Liver (tissue), 3 donors: ENCODE data around the gene NNT.
"Not testable (repeated sequence)": the region's sequence is repeated elsewhere in the genome, so short reads cannot be mapped to it uniquely, and the experiment has no call there.

Experiments
- CTCF ChIP-seq: fragments of 150-350 bp; IDR thresholded peaks from 2 replicates; pipeline ENCODE4 v1.5.1; 2017; ENCODE audit warnings: improper control_type of control experiment, low read depth, low read length; ENCODE audit not compliant: missing input control
- EGR1 ChIP-seq, 2 donors: IDR thresholded peaks; 2 replicates each; pipeline ENCODE4 v1.6.1; 2016 to 2018; ENCODE audit warnings: antibody characterized with exemption in 2 of 2, low read depth in 2 of 2
- FOXA1 ChIP-seq: IDR thresholded peaks from 2 replicates; pipeline ENCODE4 v1.6.1; 2016; ENCODE audit warnings: antibody characterized with exemption
- FOXA2 ChIP-seq: IDR thresholded peaks from 2 replicates; pipeline ENCODE4 v1.6.1; 2016; ENCODE audit warnings: antibody characterized with exemption
- REST ChIP-seq: IDR thresholded peaks from 2 replicates; pipeline ENCODE4 v1.6.1; 2016; ENCODE audit warnings: antibody characterized with exemption, mild to moderate bottlenecking
- ZBTB33 ChIP-seq: IDR thresholded peaks from 2 replicates; pipeline ENCODE4 v1.6.1; 2016; ENCODE audit warnings: antibody characterized with exemption
- TF ChIP-seq, protein P1 (sequence below): IDR thresholded peaks from 2 replicates; pipeline ENCODE4 v1.6.1; 2016; ENCODE audit warnings: antibody characterized with exemption
- donor health status: healthy.
- donor health status: healthy.

- not testable (repeated sequence) for TF ChIP-seq ZBTB33; CTCF; FOXA2; FOXA1; EGR1 (IDR thresholded peaks at IDR 0.05; ENCODE audit: low read depth in 2 of 2); REST
- TF ChIP-seq, protein P1, sequence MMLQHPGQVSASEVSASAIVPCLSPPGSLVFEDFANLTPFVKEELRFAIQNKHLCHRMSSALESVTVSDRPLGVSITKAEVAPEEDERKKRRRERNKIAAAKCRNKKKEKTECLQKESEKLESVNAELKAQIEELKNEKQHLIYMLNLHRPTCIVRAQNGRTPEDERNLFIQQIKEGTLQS = not testable (repeated sequence)
These were observed 143.1 kb downstream of the NNT start for GRCh38 chr5:43745923-43746548.
